Endothelial cell of umbilical vein (primary cell): ENCODE results near the gene CAPNS2. TPM values are rescaled to one million over a fixed set of nuclear protein-coding genes. Genes with fewer than 3 reads are reported as not detected.

Source experiments
- BruUV-seq: library from RNA; stranded (reverse); fragments of 400-500 nt; replicated peaks from 2 replicates; lab custom pipeline; 2021; lab: Mats Ljungman, UMichigan
- CTCF ChIA-PET: fragments of 300-600, 350-600 bp; sonication (Branson Sonifier 250); formaldehyde crosslinking; loops from one replicate; lab custom pipeline; 2021; ENCODE audit warnings: antibody characterized with exemption, inconsistent platforms; lab: Charles Lee
- POLR2A ChIA-PET: fragments of 300-600, 350-600 bp; sonication (Branson Sonifier 250); formaldehyde crosslinking; loops from one replicate; lab custom pipeline; 2021; ENCODE audit warnings: antibody characterized with exemption, inconsistent platforms; lab: Charles Lee
- DNase-seq: peaks from one replicate; pipeline ENCODE4 v3.0.0-alpha.2; 2011; ENCODE audit warnings: low read depth, low spot score
- FAIRE-seq: peaks from 2 replicates; lab custom pipeline; 2011; peaks lifted over from hg19 to GRCh38; lab: Jason Lieb, UNC
- H2AFZ ChIP-seq: 2 replicates; pipeline ENCODE4 v1.6.0; 2012; ENCODE audit warnings: low read depth, low read length, control low read depth, inconsistent platforms
- H3K27ac ChIP-seq: 2 replicates; pipeline ENCODE4 v1.5.1; 2011; ENCODE audit warnings: low read depth, mild to moderate bottlenecking, control low read depth, low read length, moderate library complexity; ENCODE audit not compliant: insufficient read depth
- H3K27me3 ChIP-seq, 2 experiments: 2 replicates each; pipeline versions ENCODE4 v1.6.0 to v1.6.1; 2011; ENCODE audit warnings: low read length in 2 of 2, mixed read lengths in 1 of 2; ENCODE audit not compliant: control insufficient read depth in 2 of 2, insufficient read depth in 2 of 2
- H3K36me3 ChIP-seq, 2 experiments: 2 replicates in 1 of 2; 3 replicates in 1 of 2; pipeline ENCODE4 v1.5.1; 2011; ENCODE audit warnings: low read length in 2 of 2, mild to moderate bottlenecking in 1 of 2, moderate library complexity in 1 of 2; ENCODE audit not compliant: control insufficient read depth in 2 of 2, insufficient read depth in 2 of 2; ENCODE audit errors: extremely low read depth in 1 of 2
- H3K4me1 ChIP-seq: 3 replicates; pipeline ENCODE4 v1.5.1; 2011; ENCODE audit warnings: mild to moderate bottlenecking, low read length; ENCODE audit not compliant: control insufficient read depth, insufficient read depth; ENCODE audit errors: extremely low read depth
- H3K4me2 ChIP-seq: 2 replicates; pipeline ENCODE4 v1.6.1; 2011; ENCODE audit warnings: low read length, control low read depth, mixed read lengths; ENCODE audit not compliant: insufficient read depth
- H3K4me3 ChIP-seq, 3 experiments: fragments of 200-600 bp in 1 of 3; sonication (generic), shearing (Covaris generic) in 1 of 3; replicated peaks in 1 of 3; 2 replicates each; pipeline ENCODE4 v1.5.1; 2011 to 2016; ENCODE audit warnings: control low read depth in 3 of 3, low read length in 3 of 3, mild to moderate bottlenecking in 2 of 3, inconsistent platforms in 1 of 3, low read depth in 1 of 3, moderate library complexity in 1 of 3; ENCODE audit not compliant: insufficient read depth in 1 of 3
- H3K79me2 ChIP-seq: 2 replicates; pipeline ENCODE4 v1.6.0; 2012; ENCODE audit warnings: low read length, inconsistent platforms; ENCODE audit not compliant: control insufficient read depth, insufficient read depth
- H3K9ac ChIP-seq: replicated peaks from 2 replicates; pipeline ENCODE3; 2011; ENCODE audit warnings: low read length, control low read depth; ENCODE audit not compliant: insufficient read depth; ENCODE audit errors: extremely low read depth
- H3K9me1 ChIP-seq: replicated peaks from 3 replicates; pipeline ENCODE4 v1.6.0; 2011; ENCODE audit warnings: mild to moderate bottlenecking, low read length; ENCODE audit not compliant: control insufficient read depth, insufficient read depth; ENCODE audit errors: extremely low read depth
- H3K9me3 ChIP-seq: replicated peaks from 2 replicates; pipeline ENCODE4 v1.5.1; 2012; ENCODE audit warnings: low read length, inconsistent platforms; ENCODE audit not compliant: control insufficient read depth, insufficient read depth
- H4K20me1 ChIP-seq: replicated peaks from 2 replicates; pipeline ENCODE3; 2011; ENCODE audit warnings: mild to moderate bottlenecking, low read length; ENCODE audit not compliant: control insufficient read depth, insufficient read depth; ENCODE audit errors: extremely low read depth
- CTCF ChIP-seq, 2 donors: IDR thresholded peaks; 1 replicate in 1 of 2; 2 replicates in 1 of 2; pipeline ENCODE4 v1.5.1; 2011; ENCODE audit warnings: low read length in 2 of 2, mild to moderate bottlenecking in 2 of 2, moderate library complexity in 2 of 2, control low read depth in 1 of 2, inconsistent platforms in 1 of 2, low read depth in 1 of 2; ENCODE audit not compliant: insufficient read depth in 1 of 2; ENCODE audit errors: extremely low read depth in 1 of 2
- FOS ChIP-seq: IDR thresholded peaks from 2 replicates; pipeline ENCODE4 v1.6.1; 2011; ENCODE audit warnings: mild to moderate bottlenecking, low read length, moderate library complexity, borderline replicate concordance; ENCODE audit not compliant: insufficient read depth
- MYC ChIP-seq: IDR thresholded peaks from one replicate; pipeline ENCODE4 v1.6.1; 2011; ENCODE audit warnings: mild to moderate bottlenecking, low read depth, low read length
- POLR2A ChIP-seq: IDR thresholded peaks from 2 replicates; pipeline ENCODE4 v1.6.1; 2012; ENCODE audit warnings: low read depth, mild to moderate bottlenecking, control low read depth, low read length
- dilution Hi-C: fragments of 300-500 bp; cut with MboI; formaldehyde crosslinking; loops from one replicate; pipeline ENCODE4 v1.15.0; 2019; ENCODE audit warnings: low sequenced_read_pairs; ENCODE audit not compliant: extremely low pct_ligation_motif_present
- intact Hi-C: fragments of 100-400 bp; cut with micrococcal nuclease; formaldehyde crosslinking; loops from one replicate; pipeline ENCODE4 v1.10.0; 2022
- polyA plus RNA-seq, 4 experiments: library from polyadenylated mRNA; depleted of rRNA in 3 of 4; stranded (reverse) in 3 of 4; unstranded in 1 of 4; fragments of >200 nt; gene quantifications; 2 replicates each; pipeline versions ENCODE4 v1.2.1 to v1.2.3, GENCODE V29; 2011 to 2012; ENCODE audit warnings: missing spikeins in 1 of 4
- total RNA-seq: library from RNA; stranded (reverse); gene quantifications from 2 replicates; pipeline ENCODE4 v1.2.3, GENCODE V29; 2021

The CAPNS2 gene
- total and polyA plus RNA-seq, 2 donors (not counting 3 experiments of a cell fraction or from before 2014, with no cell fraction given): 1.4 to 3.2 TPM

DNA sequence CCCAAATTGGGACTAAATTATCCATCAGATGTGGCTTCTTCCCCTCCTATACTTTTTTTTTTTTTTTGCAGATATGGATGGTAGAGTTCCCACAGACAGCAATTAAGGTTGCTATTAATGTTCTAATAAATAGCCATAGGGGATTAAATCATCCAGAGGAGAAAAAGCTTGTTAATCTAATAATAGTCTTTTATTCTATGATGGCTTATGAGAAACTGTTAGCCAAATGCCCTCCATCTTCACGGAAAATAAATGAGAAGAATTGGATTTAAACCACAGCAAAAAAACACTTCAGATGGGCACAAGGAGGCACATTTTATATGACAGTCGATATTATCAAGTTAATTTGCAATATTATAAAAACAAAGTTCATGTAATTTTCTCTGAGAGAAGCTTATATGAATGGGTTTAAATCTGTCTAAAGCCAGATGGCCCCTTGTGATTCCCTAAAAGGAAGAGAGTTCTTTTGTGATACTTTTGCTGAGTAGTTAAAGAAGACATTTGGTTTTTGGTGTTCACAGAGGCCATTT, 5.1 kb upstream of the CAPNS2 start:
- CTCF ChIA-PET: interaction anchor here (0.8 to 1.0 kb wide), 3 partner anchors 21 to 90 kb away, joined by 3 read pairs; no protein-coding TSS in a partner anchor
- H3K9me3 ChIP-seq: no peaks in the 10 kb centered on the region
- DNase-seq: no peak

More for the DNA sequence above, 5.1 kb upstream of the CAPNS2 start:
- intact Hi-C loops (no loop called here), dilution Hi-C loops (no loop called here)
- no peak for FAIRE-seq
- H3K4me3 ChIP-seq: no peak overlapping the region
- no peak for TF ChIP-seq CTCF (IDR thresholded peaks at IDR 0.05; ENCODE audit: extremely low read depth in 1 of 2, insufficient read depth in 1 of 2, low read depth in 1 of 2, low read length in 2 of 2)
- no peak for TF ChIP-seq POLR2A
- no peak for TF ChIP-seq FOS
- TF ChIP-seq MYC: no peak
- no peak overlapping the region for H3K4me2 ChIP-seq
- peaks cover 4 to 8% of the 10 kb centered on the region in 2 experiments for H3K36me3 ChIP-seq
- H4K20me1 ChIP-seq: no peaks in the 10 kb centered on the region
- H3K27ac ChIP-seq: no peak overlapping the region
- H2AFZ ChIP-seq: no peak overlapping the region
- no TSS peak for BruUV-seq
- H3K79me2 ChIP-seq: peaks cover 3% of the 10 kb centered on the region
- POLR2A ChIA-PET: no interaction called here
- no peaks in the 10 kb centered on the region for H3K27me3 ChIP-seq
- no peak overlapping the region for H3K9ac ChIP-seq
- no peaks in the 10 kb centered on the region for H3K9me1 ChIP-seq
- peaks cover 82% of the 10 kb centered on the region for H3K4me1 ChIP-seq
